ENCODE data around the gene PCSK6. TPM values are rescaled to one million over a fixed set of nuclear protein-coding genes. Genes with fewer than 3 reads are reported as not detected.

PCSK6 gene
- 1 to 10 TPM; 1.3 to 2.3 TPM for total RNA-seq

GRCh38 chr15:101489599-101490407, at the start of gene PCSK6:
Gene PCSK6 (minus strand): TSS chr15:101489707. CDS start chr15:101489670, 37 bp downstream.

GRCh38 chr15:101294731-101295606, 194.5 kb downstream of the PCSK6 start, which contains the start of gene SNRPA1:
Gene SNRPA1 (minus strand): TSS chr15:101295248. CDS start chr15:101295178, 70 bp downstream.

GRCh38 chr15:101277038-101277822, 212.3 kb downstream of the PCSK6 start, which contains the start of gene SELENOS:
Gene SELENOS (minus strand): TSS chr15:101277485. CDS start chr15:101277417, 68 bp downstream.

Other genes starting within 250 kb of the PCSK6 start
- gene CHSY1, start 237.7 kb downstream of the PCSK6 start, total RNA-seq, result 10 to 100 TPM; 34.8 to 37.3 TPM
- gene SELENOS, start 212.2 kb downstream of the PCSK6 start, total RNA-seq, result 10 to 100 TPM; 35.2 to 35.9 TPM
- 100 to 1,000 TPM in 1 of 2 experiments, 10 to 100 TPM in 1; 95.5 to 101 TPM for gene SNRPA1, start 194.5 kb downstream of the PCSK6 start, total RNA-seq
- gene TM2D3, start 162.7 kb upstream of the PCSK6 start, total RNA-seq, result 10 to 100 TPM; 37.7 to 39.5 TPM
- gene TARS3, start 234.8 kb upstream of the PCSK6 start, total RNA-seq, result 10 to 100 TPM; 13.5 to 14.9 TPM